HepG2 (cell line): ENCODE data around the gene AKAP6. TPM values are rescaled to one million over a fixed set of nuclear protein-coding genes. Genes with fewer than 3 reads are reported as not detected.

Experiments
- ATAC-seq: fragments of 200-7000 bp; cut with Tn5 transposase; 3 replicates; pipeline ENCODE4 v1.9.1; 2020; ENCODE audit warnings: mild to moderate bottlenecking, moderate library complexity
- BruUV-seq: library from RNA; stranded (reverse); fragments of 400-500 nt; replicated peaks from 2 replicates; lab custom pipeline; 2021; lab: Mats Ljungman, UMichigan
- CTCF ChIA-PET: fragments of 300-600 bp; formaldehyde crosslinking; extraction: SDS; loops from one replicate; lab custom pipeline; 2021; ENCODE audit warnings: low total read pairs, inconsistent platforms, low intra/inter-chr PET ratio; lab: Yijun Ruan, JAX
- POLR2A ChIA-PET: fragments of 350-600 bp; sonication (Branson Sonifier 250); formaldehyde crosslinking; loops from one replicate; lab custom pipeline; 2020; ENCODE audit warnings: antibody characterized with exemption, inconsistent platforms; lab: Yijun Ruan, JAX
- DNase-seq: peaks from one replicate; pipeline ENCODE4 v3.0.0-alpha.2; 2015; ENCODE audit warnings: low spot score
- FAIRE-seq: peaks from 3 replicates; lab custom pipeline; 2011; peaks lifted over from hg19 to GRCh38; lab: Jason Lieb, UNC
- H2AFZ ChIP-seq: one replicate; pipeline ENCODE4 v1.6.1; 2011; ENCODE audit warnings: low read length, inconsistent platforms
- H3K27ac ChIP-seq: fragments of 300-600 bp; 3 replicates; pipeline ENCODE4 v1.8.0; 2011; ENCODE audit warnings: mixed run types, mild to moderate bottlenecking, mixed read lengths, low read length, inconsistent platforms; ENCODE audit not compliant: insufficient read depth; ENCODE audit errors: extremely low read length
- H3K27me3 ChIP-seq, 2 experiments: fragments of 200-600 bp in 1 of 2; 2 replicates in 1 of 2; 3 replicates in 1 of 2; pipeline versions ENCODE4 v1.6.0 to v1.8.0; 2011; ENCODE audit warnings: low read length in 2 of 2, mild to moderate bottlenecking in 2 of 2, moderate library complexity in 2 of 2, inconsistent platforms in 1 of 2; ENCODE audit not compliant: insufficient read depth in 2 of 2, control insufficient read depth in 1 of 2
- H3K36me3 ChIP-seq, 2 experiments: fragments of 200-600 bp in 1 of 2; replicated peaks in 1 of 2; 2 replicates in 1 of 2; 3 replicates in 1 of 2; pipeline versions ENCODE4 v1.5.1 to v1.8.0; 2011; ENCODE audit warnings: low read length in 2 of 2, inconsistent platforms in 1 of 2; ENCODE audit not compliant: insufficient read depth in 2 of 2, control insufficient read depth in 1 of 2
- H3K4me1 ChIP-seq: 2 replicates; pipeline ENCODE4 v1.5.1; 2012; ENCODE audit warnings: low read length, inconsistent platforms; ENCODE audit not compliant: insufficient read depth
- H3K4me2 ChIP-seq: 2 replicates; pipeline ENCODE4 v1.6.0; 2011; ENCODE audit warnings: low read depth, low read length, inconsistent platforms
- H3K4me3 ChIP-seq, 3 experiments: fragments of 200-600 bp in 1 of 3; sonication (generic), shearing (Covaris generic) in 1 of 3; replicated peaks in 1 of 3; 2 replicates each; pipeline ENCODE4 v1.5.1; 2011 to 2016; ENCODE audit warnings: low read length in 3 of 3, inconsistent platforms in 2 of 3, low read depth in 2 of 3, mild to moderate bottlenecking in 2 of 3, control low read depth in 1 of 3, mixed read lengths in 1 of 3; ENCODE audit not compliant: insufficient read depth in 1 of 3
- H3K79me2 ChIP-seq: one replicate; pipeline ENCODE4 v1.6.1; 2011; ENCODE audit warnings: low read length, inconsistent platforms; ENCODE audit not compliant: insufficient read depth
- H3K9ac ChIP-seq: 2 replicates; pipeline ENCODE4 v1.6.0; 2011; ENCODE audit warnings: mild to moderate bottlenecking, low read depth, low read length, inconsistent platforms; ENCODE audit not compliant: insufficient read depth
- H3K9me3 ChIP-seq: 2 replicates; pipeline ENCODE4 v1.5.1; 2012; ENCODE audit warnings: mild to moderate bottlenecking, low read length
- H4K20me1 ChIP-seq: 2 replicates; pipeline ENCODE4 v1.6.0; 2011; ENCODE audit warnings: inconsistent platforms, mild to moderate bottlenecking, low read length, moderate library complexity; ENCODE audit not compliant: insufficient read depth
- ARID2 ChIP-seq: sonication (generic); formaldehyde crosslinking; IDR thresholded peaks from 2 replicates; pipeline ENCODE4 v1.8.1; 2022; ENCODE audit warnings: mild to moderate bottlenecking, missing genetic modification reagents, borderline replicate concordance
- BATF2 ChIP-seq: sonication (generic); formaldehyde crosslinking; IDR thresholded peaks from 2 replicates; pipeline ENCODE4 v1.8.0; 2022; ENCODE audit warnings: mild to moderate bottlenecking, missing genetic modification reagents, moderate library complexity
- CCAR2 ChIP-seq: fragments of 200-400 bp; formaldehyde crosslinking; optimal IDR thresholded peaks from 2 replicates; pipeline ENCODE3; 2018; ENCODE audit warnings: low read depth, mild to moderate bottlenecking, low read length, moderate library complexity
- CEBPZ ChIP-seq: IDR thresholded peaks from 2 replicates; pipeline ENCODE4 v1.6.1; 2012; ENCODE audit warnings: low read length, improper control_type of control experiment
- FOSL2 ChIP-seq: sonication (generic); formaldehyde crosslinking; IDR thresholded peaks from 2 replicates; pipeline ENCODE4 v1.4.0; 2020; ENCODE audit warnings: missing genetic modification reagents
- FOXK2 ChIP-seq: fragments of 450-650 bp; IDR thresholded peaks from 2 replicates; pipeline ENCODE4 v1.6.1; 2016
- JDP2 ChIP-seq: sonication (generic); formaldehyde crosslinking; IDR thresholded peaks from 2 replicates; pipeline ENCODE4 v1.8.1; 2022; ENCODE audit warnings: missing genetic modification reagents, borderline replicate concordance
- KAT8 ChIP-seq: IDR thresholded peaks from 2 replicates; pipeline ENCODE4 v1.6.1; 2016; ENCODE audit warnings: missing genetic modification reagents, missing compliant biosample characterization
- MXD4 ChIP-seq: IDR thresholded peaks from 2 replicates; pipeline ENCODE4 v1.6.1; 2016; ENCODE audit warnings: mild to moderate bottlenecking, missing biosample characterization, missing genetic modification reagents
- MZF1 ChIP-seq: sonication (generic); formaldehyde crosslinking; IDR thresholded peaks from 2 replicates; pipeline ENCODE4 v1.8.1; 2023; ENCODE audit warnings: mild to moderate bottlenecking, missing genetic modification reagents, borderline replicate concordance
- PPARG ChIP-seq: conservative IDR thresholded peaks from 2 replicates; pipeline ENCODE4 v1.6.1; 2016; ENCODE audit warnings: missing biosample characterization, missing genetic modification reagents
- TAF1 ChIP-seq: sonication (generic); formaldehyde crosslinking; IDR thresholded peaks from 2 replicates; pipeline ENCODE4 v1.4.0; 2020; ENCODE audit warnings: missing genetic modification reagents
- ZNF24 ChIP-seq: fragments of 450-650 bp; IDR thresholded peaks from 2 replicates; pipeline ENCODE4 v1.6.1; 2017; ENCODE audit warnings: antibody characterized with exemption, mild to moderate bottlenecking
- ZNF280D ChIP-seq: sonication (generic); formaldehyde crosslinking; IDR thresholded peaks from 2 replicates; pipeline ENCODE4 v1.5.1; 2020; ENCODE audit warnings: mild to moderate bottlenecking, missing genetic modification reagents
- ZNF776 ChIP-seq: sonication (generic); formaldehyde crosslinking; IDR thresholded peaks from 2 replicates; pipeline ENCODE4 v1.4.0; 2020; ENCODE audit warnings: mild to moderate bottlenecking, missing genetic modification reagents
- WGBS: methylation state at CpG from one replicate; pipeline ENCODE4 v1.1.6; 2017; ENCODE audit warnings: low lambda C conversion rate; 5-methylcytosine and 5-hydroxymethylcytosine counted together
- in situ Hi-C: cut with HindIII; loops from 2 replicates; pipeline ENCODE4 v1.10.0; 2017; ENCODE audit warnings: low pct_unique_long_range_greater_than_20kb; ENCODE audit not compliant: extremely low pct_ligation_motif_present
- intact Hi-C: fragments of 100-400 bp; cut with micrococcal nuclease; formaldehyde crosslinking; loops from one replicate; pipeline ENCODE4 v1.10.0; 2022; ENCODE audit not compliant: unreplicated experiment
- polyA plus RNA-seq, 8 experiments: library from polyadenylated mRNA; depleted of rRNA in 3 of 8; stranded (reverse) in 7 of 8; unstranded in 1 of 8; fragments of >200 nt; fragmentation: Illumina TruSeq in 4 of 8; extraction: Trizol in 4 of 8; gene quantifications; 2 replicates each; pipeline versions ENCODE4 v1.2.1 to v1.2.3, GENCODE V29; 2011 to 2016; ENCODE audit warnings: low read depth in 4 of 8, missing spikeins in 1 of 8, mixed read lengths in 1 of 8; ENCODE audit not compliant: insufficient read depth in 1 of 8
- total RNA-seq, 5 experiments: library from RNA; depleted of rRNA; stranded (reverse); fragments of >200 nt; fragmentation: Illumina TruSeq; extraction: Trizol; gene quantifications; 2 replicates each; pipeline ENCODE4 v1.2.3, GENCODE V29; 2016; ENCODE audit warnings: low read depth in 1 of 5
- TF ChIP-seq, protein P1 (sequence below): sonication (generic); formaldehyde crosslinking; IDR thresholded peaks from 2 replicates; pipeline ENCODE4 v1.8.1; 2023; ENCODE audit warnings: mild to moderate bottlenecking, moderate library complexity, missing genetic modification reagents
- TF ChIP-seq, protein P2 (sequence below): sonication (generic); formaldehyde crosslinking; IDR thresholded peaks from 2 replicates; pipeline ENCODE4 v1.5.0; 2020; ENCODE audit warnings: missing genetic modification reagents, mild to moderate bottlenecking, borderline replicate concordance

Gene AKAP6
- total and polyA plus RNA-seq, 2 of the 13 experiments (the other 11 are each of a cell fraction or from before 2014, with no cell fraction given), result 1.4 TPM

GRCh38 chr14:32620724-32621123 lies 291.6 kb downstream of the AKAP6 start:
- Histone ChIP-seq H3K36me3 (no peaks in the 10 kb centered on the region), H3K27me3 (no peaks in the 10 kb centered on the region), H3K4me3 (no peak overlapping the region), H3K4me2 (no peak overlapping the region), H3K27ac (no peak overlapping the region), H3K9me3 (no peaks in the 10 kb centered on the region), H4K20me1 (no peaks in the 10 kb centered on the region), H3K4me1 (no peaks in the 10 kb centered on the region), H2AFZ (no peak overlapping the region), H3K9ac (no peak overlapping the region), H3K79me2 (no peaks in the 10 kb centered on the region)
- in situ Hi-C loops, result no loop called here
- POLR2A ChIA-PET, result no interaction called here
- no TSS peak for BruUV-seq
- WGBS, result 0% methylated on average over 1 of the region's 1 CpG
- CTCF ChIA-PET, result no interaction called here
- DNase-seq (no peak), ATAC-seq (no peak), FAIRE-seq (no peak)
- TF ChIP-seq ZNF280D (CRISPR knock-in tag) (no peak), FOXK2 (no peak), FOSL2 (CRISPR knock-in tag) (no peak), CCAR2 (no peak), ZNF776 (no peak), CEBPZ (no peak), PPARG (no peak), JDP2 (no peak), ARID2 (CRISPR knock-in tag) (no peak), KAT8 (CRISPR knock-in tag) (no peak), MXD4 (no peak), BATF2 (CRISPR knock-in tag) (no peak), TAF1 (CRISPR knock-in tag) (no peak), MZF1 (CRISPR knock-in tag) (no peak), ZNF24 (no peak)
- TF ChIP-seq, protein P1, sequence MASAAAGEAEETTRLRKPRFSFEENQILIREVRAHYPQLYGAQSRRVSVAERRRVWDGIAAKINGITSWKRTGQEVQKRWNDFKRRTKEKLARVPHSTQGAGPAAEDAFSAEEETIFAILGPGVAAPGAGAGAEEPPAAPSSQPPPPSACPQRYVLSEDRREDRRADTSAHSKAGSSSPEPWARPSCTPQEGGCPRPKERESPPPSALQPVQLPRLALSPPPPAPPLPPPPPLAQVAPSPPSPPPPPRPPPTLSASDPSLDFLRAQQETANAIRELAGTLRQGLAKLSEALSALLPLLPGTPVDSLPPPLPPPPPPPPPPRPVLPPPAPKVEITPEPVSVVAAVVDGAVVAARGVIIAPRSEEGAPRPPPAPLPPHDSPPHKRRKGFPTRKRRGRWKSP (CRISPR knock-in tag), result no peak
- TF ChIP-seq, protein P2, sequence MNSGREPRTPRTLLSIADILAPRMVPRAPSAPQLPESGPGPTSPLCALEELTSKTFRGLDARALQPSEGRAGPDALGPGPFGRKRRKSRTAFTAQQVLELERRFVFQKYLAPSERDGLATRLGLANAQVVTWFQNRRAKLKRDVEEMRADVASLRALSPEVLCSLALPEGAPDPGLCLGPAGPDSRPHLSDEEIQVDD (CRISPR knock-in tag), result no peak
- intact Hi-C loops, result no loop called here
